ENCODE data around the gene ROBO1. TPM values are rescaled to one million over a fixed set of nuclear protein-coding genes. Genes with fewer than 3 reads are reported as not detected.

ROBO1 gene
- total and polyA plus RNA-seq, 2 of the 8 experiments (the other 6 are each of a cell fraction or from before 2014, with no cell fraction given), result 51.4 to 91.0 TPM

DNA sequence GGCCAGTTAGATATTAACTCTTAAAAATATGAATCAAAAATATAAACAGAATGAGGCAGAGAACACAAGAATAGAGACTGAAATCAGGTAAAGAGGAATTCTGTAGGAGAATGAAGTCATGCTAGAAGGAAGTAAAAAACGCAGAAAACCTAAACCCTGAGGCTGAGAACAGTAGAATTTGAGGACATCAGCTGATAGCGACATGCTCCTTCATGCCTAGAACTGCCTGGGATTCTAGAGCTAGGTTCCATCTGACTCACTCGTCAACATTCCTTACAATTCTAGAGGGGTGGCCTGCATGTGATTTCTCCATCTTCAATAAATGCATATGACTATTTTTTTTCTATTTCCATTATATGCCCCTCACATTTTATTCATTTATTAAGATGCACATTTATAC, 343.0 kb downstream of the ROBO1 start:
- CTCF ChIA-PET (ENCODE audit: partially characterized antibody), result no interaction called here
- Histone ChIP-seq H3K36me3 (ENCODE audit: control insufficient read depth in 2 of 4, insufficient read depth in 4 of 4, low read length in 3 of 4) (no peaks in the 10 kb centered on the region), H3K79me2 (ENCODE audit: control insufficient read depth in 1 of 2, insufficient read depth in 2 of 2, low read length in 2 of 2) (no peaks in the 10 kb centered on the region), H4K91ac (replicated peaks; ENCODE audit: insufficient read length, low read length) (no peak overlapping the region), H4K8ac (ENCODE audit: extremely low read depth, insufficient read depth, low read length) (no peak overlapping the region), H3K27ac (ENCODE audit: low read depth, low read length) (no peak overlapping the region), H4K20me1 (replicated peaks in 1 of 2; ENCODE audit: control insufficient read depth in 1 of 2, insufficient read depth in 2 of 2, low read length in 2 of 2) (no peaks in the 10 kb centered on the region), H4K5ac (ENCODE audit: insufficient read length, low read depth, low read length) (no peak overlapping the region), H3K27me3 (replicated peaks in 1 of 4; ENCODE audit: control insufficient read depth in 3 of 4, extremely low read depth in 1 of 4, insufficient read depth in 3 of 4, low read length in 3 of 4) (no peaks in the 10 kb centered on the region), H2AFZ (ENCODE audit: low read length) (no peak overlapping the region), H2BK5ac (ENCODE audit: low read depth, low read length) (no peak overlapping the region), H2BK12ac (ENCODE audit: low read depth, low read length) (no peak overlapping the region), H3K56ac (replicated peaks; ENCODE audit: insufficient read length, low read depth, low read length) (no peak overlapping the region), H2AK5ac (ENCODE audit: low read depth, low read length) (no peak overlapping the region), H3K4me3 (ENCODE audit: extremely low read depth in 1 of 4, insufficient read depth in 2 of 4, low read depth in 3 of 4, low read length in 4 of 4) (no peak overlapping the region), H2BK20ac (ENCODE audit: low read length) (no peak overlapping the region), H3K4me1 (replicated peaks in 1 of 4; ENCODE audit: control insufficient read depth in 3 of 4, insufficient read depth in 4 of 4, low read length in 3 of 4) (no peaks in the 10 kb centered on the region), H2BK15ac (ENCODE audit: low read length) (no peak overlapping the region), H3K4me2 (ENCODE audit: insufficient read depth in 1 of 2, low read depth in 2 of 2, low read length in 2 of 2) (no peak overlapping the region), H2BK120ac (replicated peaks; ENCODE audit: low read depth, low read length) (no peak overlapping the region), H3K4ac (replicated peaks; ENCODE audit: insufficient read length, low read depth, low read length) (no peak overlapping the region), H3K79me1 (ENCODE audit: low read depth, low read length) (no peaks in the 10 kb centered on the region), H3K9me3 (ENCODE audit: insufficient read depth in 2 of 2, low read depth in 1 of 2, low read length in 1 of 2) (no peaks in the 10 kb centered on the region), H3K23ac (ENCODE audit: insufficient read length) (no peak overlapping the region), H3K18ac (ENCODE audit: extremely low read depth, low read length) (no peak overlapping the region), H3K14ac (ENCODE audit: insufficient read length) (no peak overlapping the region), H3K9ac (replicated peaks in 1 of 4; ENCODE audit: extremely low read depth in 1 of 4, low read depth in 3 of 4, low read length in 3 of 4) (no peak overlapping the region), H3K23me2 (ENCODE audit: low read depth, low read length) (no peaks in the 10 kb centered on the region)
- DNase-seq (ENCODE audit: low read depth in 1 of 2, low spot score in 2 of 2) (no peak), FAIRE-seq (no peak)
- POLR2A ChIA-PET (ENCODE audit: partially characterized antibody), result interaction anchor here (0.6 to 1.3 kb wide), 2 partner anchors 101 to 781 kb away, joined by 3 read pairs; no protein-coding TSS in a partner anchor
- 94% methylated on average over 3 of the region's 3 CpGs; no CpG with 5 or more reads in 1 of the 2 experiments for WGBS, 2 experiments (ENCODE audit: extremely low coverage in 1 of 2, insufficient coverage in 1 of 2, insufficient read length in 1 of 2, insufficient replicate concordance in 2 of 2, low coverage in 1 of 2, low lambda C conversion rate in 2 of 2, missing lambda C conversion rate in 1 of 2)
- TF ChIP-seq EGR1 (IDR thresholded peaks at IDR 0.05; ENCODE audit: borderline replicate concordance, low read depth, low read length), result no peak
- TF ChIP-seq SIX5 (IDR thresholded peaks at IDR 0.05; ENCODE audit: low read depth, low read length), result no peak
- TF ChIP-seq POU5F1 (IDR thresholded peaks at IDR 0.05; ENCODE audit: low read depth, low read length), result no peak
- no peak for TF ChIP-seq RXRA (IDR thresholded peaks at IDR 0.05; ENCODE audit: insufficient read depth, low read depth, low read length)
- no peak for TF ChIP-seq RAD21 (IDR thresholded peaks at IDR 0.05 in 1 of 2, conservative IDR thresholded peaks at IDR 0.05 in 1 of 2; ENCODE audit: low read depth in 2 of 2, low read length in 2 of 2)
- no peak for TF ChIP-seq CREB1 (IDR thresholded peaks at IDR 0.05)
- TF ChIP-seq ZNF274 (IDR thresholded peaks at IDR 0.05; ENCODE audit: borderline replicate concordance, extremely low read depth, low read length), result no peak
- TF ChIP-seq SIN3A (conservative IDR thresholded peaks at IDR 0.05 in 1 of 2, IDR thresholded peaks at IDR 0.05 in 1 of 2; ENCODE audit: low read depth in 1 of 2, low read length in 2 of 2), result no peak
- TF ChIP-seq, protein P1, sequence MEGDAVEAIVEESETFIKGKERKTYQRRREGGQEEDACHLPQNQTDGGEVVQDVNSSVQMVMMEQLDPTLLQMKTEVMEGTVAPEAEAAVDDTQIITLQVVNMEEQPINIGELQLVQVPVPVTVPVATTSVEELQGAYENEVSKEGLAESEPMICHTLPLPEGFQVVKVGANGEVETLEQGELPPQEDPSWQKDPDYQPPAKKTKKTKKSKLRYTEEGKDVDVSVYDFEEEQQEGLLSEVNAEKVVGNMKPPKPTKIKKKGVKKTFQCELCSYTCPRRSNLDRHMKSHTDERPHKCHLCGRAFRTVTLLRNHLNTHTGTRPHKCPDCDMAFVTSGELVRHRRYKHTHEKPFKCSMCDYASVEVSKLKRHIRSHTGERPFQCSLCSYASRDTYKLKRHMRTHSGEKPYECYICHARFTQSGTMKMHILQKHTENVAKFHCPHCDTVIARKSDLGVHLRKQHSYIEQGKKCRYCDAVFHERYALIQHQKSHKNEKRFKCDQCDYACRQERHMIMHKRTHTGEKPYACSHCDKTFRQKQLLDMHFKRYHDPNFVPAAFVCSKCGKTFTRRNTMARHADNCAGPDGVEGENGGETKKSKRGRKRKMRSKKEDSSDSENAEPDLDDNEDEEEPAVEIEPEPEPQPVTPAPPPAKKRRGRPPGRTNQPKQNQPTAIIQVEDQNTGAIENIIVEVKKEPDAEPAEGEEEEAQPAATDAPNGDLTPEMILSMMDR (IDR thresholded peaks at IDR 0.05; ENCODE audit: control extremely low read depth in 1 of 3, insufficient read depth in 1 of 3, low read depth in 1 of 3, low read length in 3 of 3), result no peak
- TF ChIP-seq, protein P2, sequence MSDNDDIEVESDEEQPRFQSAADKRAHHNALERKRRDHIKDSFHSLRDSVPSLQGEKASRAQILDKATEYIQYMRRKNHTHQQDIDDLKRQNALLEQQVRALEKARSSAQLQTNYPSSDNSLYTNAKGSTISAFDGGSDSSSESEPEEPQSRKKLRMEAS (IDR thresholded peaks at IDR 0.05), result no peak
- TF ChIP-seq ASH2L (IDR thresholded peaks at IDR 0.05; ENCODE audit: low read length), result no peak
- TF ChIP-seq BACH1 (IDR thresholded peaks at IDR 0.05; ENCODE audit: low read length), result no peak
